Fibroblast of lung (primary cell): ENCODE data around the gene SORCS3. TPM values are rescaled to one million over a fixed set of nuclear protein-coding genes. Genes with fewer than 3 reads are reported as not detected.

Source experiments
- DNase-seq, 2 donors: peaks; one replicate each; pipeline versions ENCODE4 v3.0.0 to v3.0.0-alpha.2; 2010; ENCODE audit warnings: low read depth in 2 of 2
- H2AFZ ChIP-seq: 2 replicates; pipeline ENCODE4 v1.5.1; 2012; ENCODE audit warnings: low read length, control low read depth, inconsistent platforms
- H3K27ac ChIP-seq: 2 replicates; pipeline ENCODE4 v1.5.1; 2011; ENCODE audit warnings: low read length, control low read depth; ENCODE audit not compliant: insufficient read depth
- H3K27me3 ChIP-seq: 2 replicates; pipeline ENCODE4 v1.5.1; 2011; ENCODE audit warnings: mild to moderate bottlenecking, low read length; ENCODE audit not compliant: control insufficient read depth, insufficient read depth
- H3K36me3 ChIP-seq: 2 replicates; pipeline ENCODE4 v1.5.1; 2011; ENCODE audit warnings: low read length; ENCODE audit not compliant: control insufficient read depth, insufficient read depth
- H3K4me1 ChIP-seq: 2 replicates; pipeline ENCODE4 v1.5.1; 2011; ENCODE audit warnings: low read length; ENCODE audit not compliant: control insufficient read depth, insufficient read depth; ENCODE audit errors: extremely low read depth
- H3K4me2 ChIP-seq: 2 replicates; pipeline ENCODE4 v1.5.1; 2011; ENCODE audit warnings: low read length, control low read depth; ENCODE audit not compliant: insufficient read depth; ENCODE audit errors: extremely low read depth
- H3K4me3 ChIP-seq, 4 experiments: fragments of 200-600 bp in 1 of 4; sonication (generic) in 1 of 4; replicated peaks in 1 of 4; 2 replicates each; pipeline ENCODE4 v1.5.1; 2011 to 2016; ENCODE audit warnings: low read length in 4 of 4, low read depth in 3 of 4, mild to moderate bottlenecking in 3 of 4, control low read depth in 2 of 4, inconsistent platforms in 1 of 4, mixed read lengths in 1 of 4; ENCODE audit not compliant: insufficient read depth in 1 of 4; ENCODE audit errors: control extremely low read depth in 1 of 4
- H3K79me2 ChIP-seq: 2 replicates; pipeline ENCODE4 v1.5.1; 2012; ENCODE audit warnings: mild to moderate bottlenecking, low read length, inconsistent platforms; ENCODE audit not compliant: control insufficient read depth, insufficient read depth
- H3K9ac ChIP-seq: 2 replicates; pipeline ENCODE4 v1.5.1; 2011; ENCODE audit warnings: mild to moderate bottlenecking, low read length, control low read depth; ENCODE audit not compliant: insufficient read depth
- H3K9me3 ChIP-seq: 2 replicates; pipeline ENCODE4 v1.5.1; 2012; ENCODE audit warnings: low read depth, low read length; ENCODE audit not compliant: control insufficient read depth, insufficient read depth
- H4K20me1 ChIP-seq: 2 replicates; pipeline ENCODE4 v1.5.1; 2011; ENCODE audit warnings: low read length; ENCODE audit not compliant: control insufficient read depth, insufficient read depth; ENCODE audit errors: extremely low read depth
- CTCF ChIP-seq, 2 donors: IDR thresholded peaks in 1 of 2; conservative IDR thresholded peaks in 1 of 2; 1 replicate in 1 of 2; 2 replicates in 1 of 2; pipeline ENCODE4 v1.5.1; 2011 to 2012; ENCODE audit warnings: low read length in 2 of 2, control low read depth in 1 of 2, inconsistent platforms in 1 of 2, low read depth in 1 of 2, mild to moderate bottlenecking in 1 of 2
- EZH2 ChIP-seq: IDR thresholded peaks from 2 replicates; pipeline ENCODE4 v1.5.1; 2012; ENCODE audit warnings: low read length, control low read depth, mild to moderate bottlenecking; ENCODE audit errors: missing control alignments
- polyA plus RNA-seq, 2 donors: library from polyadenylated mRNA; depleted of rRNA in 1 of 2; stranded (reverse) in 1 of 2; unstranded in 1 of 2; fragments of >200 nt; gene quantifications; 2 replicates each; pipeline ENCODE4 v1.2.1, GENCODE V29; 2011 to 2012; ENCODE audit warnings: missing spikeins in 1 of 2
- total RNA-seq: library from RNA; depleted of rRNA; stranded (reverse); fragments of >200 nt; gene quantifications from 2 replicates; pipeline ENCODE4 v1.2.1, GENCODE V29; 2014

The SORCS3 gene
- total and polyA plus RNA-seq, 2 donors (not counting 1 experiment from before 2014, with no cell fraction given) = not detected

GRCh38 chr10:105292236-105292635, 651.1 kb downstream of the SORCS3 start:
- no peaks in the 10 kb centered on the region for H3K27me3 ChIP-seq
- TF ChIP-seq CTCF (conservative IDR thresholded peaks at IDR 0.05 in 1 of 2, IDR thresholded peaks at IDR 0.05 in 1 of 2; ENCODE audit: low read depth in 1 of 2, low read length in 2 of 2) (no peak), EZH2 (no peak)
- no peaks in the 10 kb centered on the region for H4K20me1 ChIP-seq
- no peak for DNase-seq
- no peaks in the 10 kb centered on the region for H3K79me2 ChIP-seq
- no peak overlapping the region for H3K4me3 ChIP-seq
- H3K4me1 ChIP-seq = no peaks in the 10 kb centered on the region
- H3K27ac ChIP-seq = no peak overlapping the region
- no peaks in the 10 kb centered on the region for H3K9me3 ChIP-seq
- H3K4me2 ChIP-seq = no peak overlapping the region
- no peak overlapping the region for H2AFZ ChIP-seq
- no peak overlapping the region for H3K9ac ChIP-seq
- H3K36me3 ChIP-seq = no peaks in the 10 kb centered on the region
